Right renal cortex interstitium (tissue), 3 donors: ENCODE data around the gene OVOL2. TPM values are rescaled to one million over a fixed set of nuclear protein-coding genes. Genes with fewer than 3 reads are reported as not detected.

Source experiments
- DNase-seq, 3 donors: peaks; one replicate each; pipeline ENCODE4 v3.0.0-alpha.2; 2013; ENCODE audit warnings: low read depth in 3 of 3, low spot score in 2 of 3
- polyA plus RNA-seq, 3 donors: library from polyadenylated mRNA; unstranded; fragments of 120-200 nt; gene quantifications; one replicate each; pipeline ENCODE4 v1.2.1, GENCODE V29; 2013; ENCODE audit not compliant: insufficient read length in 3 of 3

Gene OVOL2
- polyA plus RNA-seq, 3 donors, result 1.1 to 1.4 (median 1.3) TPM

DNA sequence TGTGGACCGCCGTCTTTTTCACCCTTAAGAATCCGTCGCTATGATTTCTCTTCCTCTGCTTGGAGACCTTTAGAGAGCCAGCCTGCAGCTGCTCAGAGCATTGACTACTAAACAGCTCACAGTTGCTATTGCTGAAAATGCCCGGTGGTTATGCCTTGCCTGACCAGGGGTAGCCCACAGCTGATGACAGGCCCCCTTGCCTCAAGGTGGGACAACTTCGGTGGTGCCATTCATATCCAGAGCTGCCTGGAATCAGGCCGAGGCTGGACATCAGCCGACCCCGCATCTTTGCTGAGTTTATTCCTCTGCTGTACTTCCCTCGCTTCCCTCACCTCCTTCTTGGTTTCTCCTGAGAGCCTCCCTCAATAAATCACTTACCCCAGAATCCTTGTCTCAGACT is 39.6 kb downstream of the OVOL2 start:
- no peak for DNase-seq

DNA sequence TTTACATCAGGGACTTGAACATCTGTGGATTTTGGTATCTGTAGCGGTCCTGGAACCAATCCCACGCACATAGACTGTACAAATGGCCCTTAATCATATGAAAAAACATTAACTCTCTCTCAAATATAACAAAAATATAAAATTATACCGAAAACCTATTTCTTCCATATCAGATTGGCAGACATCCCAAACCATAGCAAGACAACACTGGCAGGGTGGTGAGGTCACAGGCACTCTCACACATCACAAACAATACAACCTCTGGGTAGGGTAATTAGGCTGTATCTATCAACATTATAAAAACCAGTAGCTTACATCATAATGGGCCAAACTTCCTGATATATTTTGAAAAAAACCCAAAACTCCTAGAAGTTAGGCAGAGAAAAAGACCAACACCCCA is 40.9 kb downstream of the OVOL2 start:
- DNase-seq, result no peak

DNA sequence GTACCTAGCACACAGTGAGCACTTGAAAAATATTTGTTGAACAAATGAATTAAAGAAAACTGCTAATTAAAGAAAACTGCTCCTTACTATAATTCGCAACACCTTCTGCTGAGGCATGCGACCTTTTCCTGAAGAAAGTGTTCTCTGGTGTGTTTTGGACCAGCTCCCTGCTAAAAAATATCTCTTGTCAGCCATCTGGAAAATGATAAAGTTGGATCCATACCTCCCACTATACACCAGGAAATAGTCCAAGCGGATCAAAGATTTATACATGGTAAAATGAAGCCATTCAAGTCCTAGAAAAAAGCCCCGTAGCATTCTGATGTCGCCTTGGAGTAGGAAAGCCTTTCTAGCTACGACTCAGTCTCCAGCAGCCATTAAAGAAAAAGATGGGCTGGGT is 43.3 kb downstream of the OVOL2 start:
- DNase-seq, result no peak

DNA sequence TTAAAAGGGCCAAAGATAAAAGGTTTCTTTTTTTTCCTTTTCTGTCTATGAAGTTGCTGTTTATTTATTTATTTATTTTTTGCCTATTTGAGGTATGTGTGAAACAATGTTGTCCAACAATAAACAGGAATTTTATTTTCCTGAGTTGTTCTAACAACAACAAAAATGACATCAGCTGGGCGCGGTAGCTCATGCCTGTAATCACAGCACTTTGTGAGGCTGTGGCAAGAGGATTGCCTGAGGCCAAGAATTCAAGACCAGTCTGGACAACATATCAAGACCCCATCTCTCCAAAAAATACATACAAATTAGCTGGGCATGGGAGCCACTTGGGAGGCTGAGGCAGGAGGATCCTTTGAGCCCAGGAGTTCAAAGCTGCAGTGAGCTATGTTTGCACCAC is 44.8 kb downstream of the OVOL2 start:
- no peak for DNase-seq

DNA sequence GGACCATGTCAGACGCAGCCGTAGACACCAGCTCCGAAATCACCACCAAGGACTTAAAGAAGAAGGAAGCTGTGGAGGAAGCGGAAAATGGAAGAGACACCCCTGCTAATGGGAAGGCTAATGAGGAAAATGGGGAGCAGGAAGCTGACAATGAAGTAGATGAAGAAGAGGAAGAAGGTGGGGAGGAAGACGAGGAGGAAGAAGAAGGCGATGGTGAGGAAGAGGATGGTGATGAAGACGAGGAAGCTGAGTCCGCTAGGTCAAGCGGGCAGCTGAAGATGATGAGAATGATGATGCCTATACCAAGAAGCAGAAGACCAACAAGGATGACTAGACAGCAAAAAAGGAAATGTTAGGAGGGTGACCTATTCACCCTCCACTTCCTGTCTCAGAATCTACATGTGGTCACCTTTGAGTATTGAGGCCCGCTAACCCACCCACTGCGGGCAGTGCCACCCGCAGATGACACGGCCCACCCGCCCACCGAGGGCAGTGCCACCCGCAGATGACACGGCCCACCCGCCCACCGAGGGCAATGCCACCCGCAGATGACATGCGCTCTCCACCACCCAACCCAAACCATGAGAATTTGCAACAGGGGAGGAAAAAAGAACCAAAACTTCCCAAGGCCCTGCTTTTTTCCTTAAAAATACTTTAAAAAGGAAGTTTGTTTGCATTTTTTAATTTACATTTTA is 45.6 kb downstream of the OVOL2 start:
- no peak for DNase-seq

GRCh38 chr20:18011482-18011881 is 46.2 kb downstream of the OVOL2 start:
- DNase-seq, result no peak

DNA sequence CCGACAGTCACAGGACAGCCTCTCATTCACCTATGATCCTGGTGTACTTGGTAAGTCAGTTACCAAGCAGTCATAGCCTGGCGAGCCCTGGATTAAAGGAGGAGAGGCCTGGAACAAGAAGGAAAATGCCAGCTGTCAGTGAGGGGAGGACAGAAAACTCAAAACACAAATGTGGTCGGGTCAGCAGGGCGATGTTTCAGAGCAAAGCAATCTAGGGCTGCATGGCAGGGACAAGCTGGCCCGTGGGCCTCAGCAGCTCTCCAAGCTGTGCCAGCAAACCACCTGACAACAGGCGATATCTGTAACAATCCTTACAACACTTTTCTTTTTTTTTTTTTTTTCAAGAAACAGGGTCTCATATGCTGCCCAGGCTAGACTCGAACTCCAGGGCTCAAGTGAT is 48.6 kb downstream of the OVOL2 start:
- no peak for DNase-seq

DNA sequence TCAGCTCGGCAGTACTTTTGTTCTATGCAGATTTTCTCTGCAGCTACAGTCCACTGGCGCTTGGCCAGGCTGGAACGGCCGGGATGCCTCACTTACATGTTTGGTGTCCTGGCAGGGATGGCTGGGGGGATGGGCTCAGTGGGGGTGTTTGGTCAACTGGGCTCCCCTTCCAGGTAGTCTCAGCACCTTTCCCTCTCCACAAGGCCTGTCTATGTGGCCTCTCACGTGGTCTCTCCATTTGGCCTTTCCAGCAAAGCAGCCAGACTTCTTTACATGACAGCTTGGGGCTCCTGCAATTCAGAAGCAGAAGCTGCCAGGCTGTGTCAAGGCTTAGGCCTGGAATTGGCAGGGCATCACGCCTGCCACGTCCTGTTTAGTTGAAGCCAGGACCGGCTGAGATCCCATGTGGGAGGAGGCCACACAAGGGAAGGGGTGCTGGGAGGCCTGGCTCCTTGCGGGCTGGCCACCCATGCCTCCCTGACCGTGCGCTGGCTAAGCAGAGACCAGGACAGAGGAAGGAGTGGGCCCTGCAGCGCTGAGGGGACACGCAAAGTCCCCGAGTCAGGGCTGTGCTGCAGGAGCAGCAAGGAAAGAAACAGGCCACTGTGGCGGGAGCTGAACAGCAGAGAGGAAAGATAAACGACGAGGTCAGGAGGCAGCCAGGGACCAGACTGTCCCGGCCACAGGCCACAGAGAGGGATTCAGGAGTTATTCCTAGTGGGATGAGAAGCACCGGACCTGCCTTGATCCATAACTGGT is 50.0 kb downstream of the OVOL2 start:
- DNase-seq, result no peak

DNA sequence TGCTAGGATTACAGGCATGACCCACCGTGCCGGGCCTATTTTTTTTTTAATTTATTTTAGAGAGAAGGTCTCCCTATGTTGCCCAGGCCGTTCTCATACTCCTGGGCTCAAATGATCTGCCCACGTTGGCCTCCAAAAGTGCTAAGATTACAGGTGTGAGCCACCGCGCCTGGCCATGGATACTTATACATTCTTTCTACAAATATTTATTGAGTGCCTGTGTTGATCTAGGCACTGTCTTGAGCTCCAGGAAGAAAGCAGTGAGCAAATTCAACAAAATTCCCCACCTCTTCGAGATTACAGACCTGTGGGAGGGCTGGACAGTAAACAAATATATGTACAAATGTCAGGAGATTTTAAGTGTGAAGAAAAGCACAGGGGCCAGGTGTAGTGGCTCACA is 51.0 kb downstream of the OVOL2 start:
- no peak for DNase-seq

- DNase-seq, result no peak
Measured at GRCh38 chr20:18005990-18006364, 51.7 kb downstream of the OVOL2 start.

DNA sequence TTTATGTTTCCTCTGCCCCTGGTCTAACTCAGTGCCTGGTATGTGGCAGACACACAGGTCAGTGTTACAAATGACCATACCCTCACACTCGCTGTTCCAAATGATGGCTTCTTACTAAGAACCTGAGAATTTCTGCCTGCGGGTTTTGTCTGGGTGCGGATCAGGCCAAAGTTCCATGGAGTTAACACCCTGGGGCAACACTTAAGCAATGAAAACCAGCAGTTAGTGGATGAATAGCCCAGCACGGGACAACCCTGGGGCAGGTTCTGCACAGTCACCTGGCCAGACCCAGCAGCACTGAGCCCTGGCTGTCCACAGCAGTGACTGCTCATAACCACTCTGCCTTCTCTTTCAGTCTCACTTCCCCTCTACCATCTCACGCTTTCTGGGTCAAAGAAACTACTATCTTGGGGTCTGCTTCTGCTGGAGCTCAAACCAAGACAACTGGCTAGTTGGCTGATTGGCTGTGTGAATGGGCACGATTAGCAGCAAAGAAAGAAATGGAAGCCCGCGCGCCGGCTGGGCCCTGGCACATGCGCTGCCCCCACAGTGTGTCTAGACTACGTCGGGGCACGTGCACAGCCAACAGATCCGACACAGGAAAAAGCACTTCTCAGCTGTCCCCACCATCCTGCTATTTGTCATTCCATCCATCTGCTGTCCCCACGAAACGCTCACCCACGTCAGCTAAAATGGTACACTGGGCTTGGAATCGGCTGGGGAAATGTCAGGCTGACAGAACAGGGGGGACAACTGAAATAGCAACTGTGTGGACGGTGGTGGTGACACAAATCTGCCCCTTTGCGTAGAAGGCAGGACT is 52.3 kb downstream of the OVOL2 start:
- no peak for DNase-seq

DNA sequence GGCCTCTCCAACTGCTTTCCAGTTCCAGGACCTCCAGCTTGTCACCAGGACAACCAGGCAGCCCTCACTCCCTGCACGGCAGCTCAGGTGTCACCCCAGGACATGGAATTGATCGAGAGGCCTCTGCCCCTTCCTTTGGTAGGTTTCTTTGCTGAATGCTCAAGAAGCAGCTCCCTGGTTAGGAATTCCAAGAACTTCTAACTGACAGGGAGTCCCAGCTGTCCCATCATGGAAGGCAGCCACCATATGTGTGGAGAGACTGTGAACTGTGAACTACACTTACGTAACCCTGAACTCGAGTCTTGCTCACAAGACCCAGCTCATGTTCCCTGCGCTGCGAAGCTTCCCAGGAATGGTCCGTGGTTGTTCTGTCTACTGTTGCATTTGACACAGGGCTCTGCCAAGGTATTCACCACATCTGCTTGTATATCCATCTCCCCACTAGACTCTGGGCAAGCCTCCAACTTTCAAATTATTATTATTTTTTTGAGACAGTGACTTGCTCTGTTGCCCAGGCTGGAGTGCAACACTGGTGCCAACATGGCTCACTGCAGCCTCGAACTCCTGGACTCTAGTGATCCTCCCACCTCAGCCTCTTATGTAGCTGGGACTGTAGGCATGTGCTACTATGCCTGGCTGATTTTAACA is 53.2 kb downstream of the OVOL2 start:
- no peak for DNase-seq

- DNase-seq, result no peak
Measured at GRCh38 chr20:18003897-18004296, 53.8 kb downstream of the OVOL2 start.

- DNase-seq, result no peak
Measured at GRCh38 chr20:18001131-18001921, 56.4 kb downstream of the OVOL2 start.

DNA sequence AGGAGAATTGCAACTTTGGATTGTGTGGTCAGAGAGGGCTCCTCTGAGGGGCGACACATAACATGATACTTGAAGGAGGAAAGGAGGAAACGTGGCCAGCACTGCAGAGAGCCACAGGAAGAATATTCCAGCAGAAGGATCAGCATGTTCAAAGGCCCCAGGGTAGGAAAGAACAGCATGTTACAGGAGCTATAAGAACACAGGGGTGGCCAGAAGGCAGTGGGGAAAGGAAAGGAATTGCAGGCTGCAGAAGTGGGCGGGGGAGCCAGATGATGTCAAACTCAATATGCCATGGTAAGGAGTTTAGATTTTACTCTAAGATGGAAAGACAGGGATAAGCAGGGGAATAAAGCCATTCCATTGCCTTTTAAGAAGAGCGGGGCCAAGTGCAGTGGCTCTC is 58.1 kb downstream of the OVOL2 start:
- DNase-seq, result no peak

DNA sequence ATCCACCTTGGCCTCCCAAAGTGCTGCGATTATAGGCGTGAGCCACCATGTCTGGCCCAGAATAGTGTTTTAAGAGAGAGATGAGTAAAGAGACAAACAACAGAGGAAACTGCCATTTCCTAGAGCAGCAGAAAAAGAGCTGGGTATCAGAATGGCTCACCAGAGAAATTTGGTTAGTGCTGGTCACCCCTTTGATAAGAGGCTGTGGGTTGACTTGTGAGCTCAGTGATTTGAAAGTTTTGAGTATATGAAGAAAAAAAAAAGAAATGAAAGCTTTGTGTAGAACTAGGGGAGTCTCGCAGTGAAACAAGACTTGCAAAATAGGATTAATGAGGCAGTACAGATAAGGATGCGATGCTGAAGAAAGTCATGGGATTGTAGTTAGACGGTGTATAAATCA is 59.3 kb downstream of the OVOL2 start:
- no peak for DNase-seq

DNA sequence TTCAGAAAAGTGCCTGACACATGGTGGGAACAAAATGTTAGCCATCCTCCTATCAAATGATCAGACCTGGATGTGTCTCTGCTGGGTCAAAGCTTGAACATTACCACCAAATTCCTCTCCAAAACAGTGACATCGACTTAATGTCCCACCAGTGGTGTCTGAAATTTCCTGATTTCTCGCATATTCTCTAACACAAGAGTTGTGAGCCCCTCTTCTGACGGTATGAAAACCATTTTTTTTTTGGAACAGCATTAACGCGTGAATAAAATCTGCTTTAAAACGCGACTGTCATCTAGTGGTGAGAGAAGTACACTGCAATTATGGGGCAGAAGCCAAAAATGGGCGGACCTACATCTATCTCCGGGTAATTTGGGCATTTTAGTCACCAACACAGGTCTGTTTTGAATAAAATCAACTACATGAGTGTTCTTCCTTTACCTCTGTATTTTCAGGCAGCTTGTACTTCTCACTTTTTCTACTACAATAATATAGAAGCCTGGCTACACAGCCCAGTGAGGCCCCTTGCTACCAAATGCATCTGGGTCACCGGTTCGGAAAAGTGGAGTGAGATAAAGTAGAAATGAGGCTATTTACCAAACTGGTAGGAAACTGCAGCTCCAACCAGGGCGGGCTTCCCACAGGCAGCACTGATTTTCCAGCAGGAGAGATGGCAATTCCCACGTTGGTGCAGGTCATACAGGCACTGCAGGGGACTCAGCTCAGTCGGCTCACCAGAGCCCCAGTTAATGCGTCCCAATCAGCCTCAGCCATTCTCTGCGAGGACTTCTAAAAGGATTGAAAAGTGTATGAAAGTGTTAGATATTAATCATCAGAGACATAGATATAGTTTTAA is 61.5 kb downstream of the OVOL2 start:
- peak in 1 of 3 donors; percentile 57 for DNase-seq

DNA sequence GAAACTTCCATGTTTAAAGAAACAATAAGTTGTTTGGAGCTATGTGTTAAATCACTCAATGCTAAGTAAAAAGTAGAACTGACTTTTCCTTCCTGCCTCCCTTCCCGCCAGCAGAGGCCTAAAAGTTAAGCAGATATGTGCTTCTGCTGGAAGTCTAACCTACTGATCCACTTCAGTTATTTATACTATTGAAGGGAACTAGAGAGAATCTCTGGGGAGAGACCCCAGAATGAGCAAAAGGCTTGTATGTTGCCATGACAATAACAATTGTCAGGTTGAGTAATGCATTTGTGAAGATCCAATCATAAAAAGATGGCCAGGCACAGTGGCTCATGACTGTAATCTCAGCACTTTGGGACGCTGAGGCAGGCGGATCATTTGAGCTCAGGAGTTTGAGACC is 64.2 kb downstream of the OVOL2 start:
- DNase-seq, result no peak

DNA sequence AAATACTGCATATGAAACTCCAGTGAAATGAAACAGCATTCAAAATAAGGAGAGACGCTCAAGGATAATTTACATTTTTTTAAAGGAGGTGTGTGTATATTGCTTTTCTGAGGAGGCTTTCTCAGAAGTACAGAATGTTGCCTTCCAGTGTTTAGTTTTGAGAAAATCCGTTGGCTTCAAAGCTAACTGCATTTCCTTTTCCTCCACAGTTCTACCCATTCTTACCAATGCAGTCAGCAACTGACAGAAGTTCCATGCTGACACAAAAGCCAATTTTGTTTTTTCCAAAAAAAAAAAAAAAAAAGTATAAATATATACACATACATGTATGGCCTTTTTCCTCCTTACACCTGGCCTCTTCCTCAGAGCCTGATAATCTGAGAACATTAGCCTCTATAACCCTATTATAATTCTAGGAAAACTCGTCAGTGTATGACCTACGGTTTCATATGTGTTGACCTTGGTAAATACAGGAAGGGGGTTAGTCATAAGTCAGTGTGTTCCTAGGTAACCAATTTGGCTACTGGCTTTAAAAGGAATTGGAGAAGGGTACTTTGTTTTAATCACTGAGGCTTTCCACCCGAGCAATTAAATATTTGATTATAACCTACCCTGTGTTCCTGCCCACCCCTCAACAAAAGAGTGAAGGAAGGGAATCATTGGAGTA is 64.7 kb downstream of the OVOL2 start:
- DNase-seq, result no peak
